UCSD-AML1 (cell line): ENCODE measurements around the gene TM4SF4.
A peak's percentile ranks its signal among the peaks of the same experiment; 100 is the strongest.

Experiments used
- DNase-seq: peaks from one replicate; lab custom pipeline; 2025; ENCODE audit not compliant: unreplicated experiment; lab: John Stamatoyannopoulos, UW

The TM4SF4 gene

GRCh38 chr3:149454746-149455145 lies 19.8 kb upstream of the TM4SF4 start:
- DNase-seq = no peak

GRCh38 chr3:149455366-149455765 lies 19.1 kb upstream of the TM4SF4 start:
- no peak for DNase-seq

GRCh38 chr3:149455989-149456388 lies 18.5 kb upstream of the TM4SF4 start:
- no peak for DNase-seq

- no peak for DNase-seq
Observed at GRCh38 chr3:149459491-149460059, 14.9 kb upstream of the TM4SF4 start.

- DNase-seq = no peak
Observed at GRCh38 chr3:149460117-149460516, 14.4 kb upstream of the TM4SF4 start.

DNA sequence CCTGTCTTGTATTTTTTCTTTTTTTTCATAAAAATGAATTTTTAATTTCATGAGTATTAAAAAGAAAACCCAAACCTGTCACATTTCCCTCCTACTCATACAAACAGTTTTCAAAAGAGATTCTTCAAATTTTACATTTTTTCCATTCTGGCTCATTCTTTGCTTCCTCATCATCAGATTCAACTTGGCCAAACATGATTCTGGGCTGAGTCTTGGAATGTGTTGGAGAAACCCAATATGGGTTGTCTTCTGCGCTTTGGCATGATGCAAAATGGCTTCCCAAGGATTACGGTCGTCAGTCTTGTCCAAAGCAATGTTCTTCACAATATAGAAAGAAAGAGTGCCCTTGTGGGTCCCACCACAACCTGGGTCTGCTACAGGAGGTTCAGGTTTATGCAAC lies 12.4 kb upstream of the TM4SF4 start:
- DNase-seq = no peak

DNA sequence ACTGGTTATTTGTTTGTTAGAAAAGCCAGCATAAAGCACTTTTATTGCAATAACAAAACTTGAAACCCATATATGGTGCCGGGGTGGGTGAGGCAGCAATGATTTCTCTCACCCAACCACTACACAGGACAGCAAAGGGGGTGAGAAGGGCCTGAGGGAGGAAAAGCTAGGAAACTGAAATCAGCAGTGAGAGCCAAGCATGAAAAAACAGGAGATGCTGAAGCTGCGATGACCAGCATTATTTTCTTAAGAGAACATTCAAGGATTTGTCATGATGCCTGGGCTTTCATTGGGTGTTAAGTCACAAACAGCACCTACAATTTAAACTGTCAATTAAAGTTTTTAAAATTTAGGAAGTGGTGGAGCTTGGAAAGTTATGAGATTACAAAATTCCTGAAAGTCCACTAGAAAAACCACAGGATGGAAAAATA lies 11.9 kb upstream of the TM4SF4 start:
- DNase-seq = no peak

- DNase-seq = no peak
Observed at GRCh38 chr3:149463921-149464320, 10.6 kb upstream of the TM4SF4 start.

DNA sequence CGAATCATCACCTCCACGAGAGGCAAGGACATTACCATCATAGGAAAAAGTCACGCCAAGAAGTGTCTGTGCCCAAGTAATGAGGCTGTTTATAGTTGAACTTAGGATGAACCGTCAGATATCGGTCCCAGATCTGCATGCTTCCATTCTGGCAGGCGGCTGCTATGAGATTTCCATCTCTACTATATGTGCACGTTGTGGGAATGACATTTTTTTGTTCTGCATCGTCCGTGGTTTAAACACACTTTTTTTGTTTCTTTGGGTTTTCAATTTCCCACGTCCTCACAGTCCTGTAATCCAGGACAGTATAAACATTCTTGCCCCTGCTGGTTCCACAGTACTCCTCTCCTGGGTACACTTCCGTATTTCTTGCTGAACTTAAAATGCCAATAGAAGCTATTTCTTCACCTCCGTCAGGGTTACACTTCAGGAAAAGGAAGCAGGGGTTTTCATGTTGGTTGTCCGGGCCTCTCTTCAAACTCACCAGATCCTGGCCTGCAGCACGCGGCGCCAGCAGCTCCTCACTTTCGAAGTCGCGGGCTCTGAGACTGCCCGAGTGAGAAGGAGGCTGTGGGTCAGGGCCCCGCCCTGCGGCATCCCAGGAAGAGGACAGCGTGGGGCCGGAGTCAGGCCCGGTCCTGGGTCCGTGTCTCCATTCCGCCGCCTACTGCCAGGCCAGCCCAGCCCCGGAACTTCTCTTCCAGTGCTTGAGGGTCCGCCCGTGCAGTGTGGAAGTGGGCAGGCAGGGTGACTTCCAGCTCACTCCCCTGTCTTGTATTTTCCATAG lies 9.8 kb upstream of the TM4SF4 start:
- no peak for DNase-seq

GRCh38 chr3:149465351-149465883 lies 9.1 kb upstream of the TM4SF4 start:
- DNase-seq = no peak

DNA sequence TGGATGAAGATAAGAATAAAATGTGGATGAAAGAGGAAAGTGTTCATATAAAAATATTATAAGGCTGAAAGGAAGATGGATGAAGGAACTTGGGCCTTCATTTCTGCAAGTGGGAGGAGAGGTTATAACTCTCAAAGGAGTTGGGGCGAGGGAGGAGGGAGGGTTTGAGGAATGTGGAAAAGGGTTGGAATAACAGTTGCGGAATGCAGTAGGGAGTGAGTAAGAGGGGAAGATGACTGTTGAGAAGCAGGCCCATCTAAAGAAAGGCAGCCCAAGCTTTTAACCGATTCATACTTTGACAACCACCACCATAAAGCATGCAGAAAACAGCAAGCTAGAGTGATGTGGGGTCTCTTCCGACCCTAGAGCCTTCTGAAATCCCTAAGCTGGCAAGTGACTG lies 8.3 kb upstream of the TM4SF4 start:
- DNase-seq = no peak

GRCh38 chr3:149468504-149469212 lies 5.8 kb upstream of the TM4SF4 start:
- no peak for DNase-seq

- DNase-seq = no peak
Observed at GRCh38 chr3:149470381-149470780, 4.1 kb upstream of the TM4SF4 start.

- DNase-seq = no peak
Observed at GRCh38 chr3:149472030-149472797, 2.3 kb upstream of the TM4SF4 start.

- DNase-seq = no peak
Observed at GRCh38 chr3:149473357-149474249, 894 bp upstream of the TM4SF4 start.

DNA sequence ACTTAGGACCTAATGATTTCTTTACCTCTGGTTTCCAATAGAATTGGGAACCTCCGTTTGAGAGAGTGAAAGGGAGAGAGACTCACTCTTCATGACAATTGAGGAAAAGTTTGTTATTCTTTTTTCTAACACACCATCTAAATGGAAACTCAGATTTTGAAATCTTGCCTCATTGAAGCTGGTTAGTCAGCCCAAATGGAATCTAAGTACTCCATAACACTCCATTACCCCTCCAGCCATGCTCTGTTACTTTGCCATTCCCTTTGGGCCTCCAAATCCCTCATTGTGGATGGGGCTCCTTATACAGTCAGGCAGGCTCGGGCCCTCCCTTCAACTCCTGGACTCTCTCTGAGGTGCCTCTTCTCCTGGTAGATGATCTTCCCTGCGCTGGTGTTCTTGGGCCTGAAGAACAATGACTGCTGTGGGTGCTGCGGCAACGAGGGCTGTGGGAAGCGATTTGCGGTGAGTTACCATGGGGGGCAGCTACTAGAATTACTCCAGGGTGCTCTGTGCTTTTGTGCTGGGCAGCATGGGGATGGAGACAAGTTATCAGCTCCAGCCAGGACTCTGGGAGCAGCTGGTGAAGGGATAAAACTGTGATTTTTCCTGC lies 1.1 kb downstream of the TM4SF4 start:
- no peak for DNase-seq

GRCh38 chr3:149476225-149476624 lies 1.7 kb downstream of the TM4SF4 start:
- peak; percentile 31 for DNase-seq

DNA sequence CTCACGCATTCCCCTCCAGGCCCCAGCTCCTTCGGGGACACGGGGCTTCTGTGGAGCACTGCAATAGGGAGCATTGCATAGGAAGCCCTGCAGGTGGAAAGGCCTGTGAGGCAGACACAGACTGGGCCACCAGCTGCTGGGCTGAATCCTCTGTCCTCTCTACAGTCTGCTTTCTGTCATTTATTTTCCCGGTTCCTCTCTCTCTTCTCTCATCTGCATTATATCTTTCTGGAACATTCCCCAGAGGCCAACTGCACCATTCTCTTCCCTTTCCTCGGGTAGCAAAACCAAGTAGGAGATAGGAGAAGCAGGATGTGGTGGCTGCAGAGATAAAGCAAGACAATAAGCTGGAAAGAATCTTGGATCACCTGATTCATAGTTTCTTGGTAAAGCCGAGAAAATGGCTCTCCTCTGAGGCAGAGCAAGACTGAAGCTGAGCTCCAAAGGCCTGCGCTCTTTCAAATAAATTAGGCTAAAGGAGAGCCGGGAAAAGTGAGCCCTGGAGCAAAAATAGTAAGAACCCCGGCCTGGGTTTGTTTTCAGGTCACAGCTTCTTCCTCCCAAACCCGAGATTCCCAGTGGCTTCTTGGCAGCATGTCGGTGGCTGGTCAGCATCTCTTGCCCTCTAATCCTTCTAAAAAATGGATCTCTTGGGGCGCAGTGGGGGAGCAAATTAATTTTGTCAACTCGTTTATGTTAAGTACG lies 5.3 kb downstream of the TM4SF4 start:
- peak; percentile 44 for DNase-seq
